Kidney (tissue), 14 donors: Measurements from ENCODE around the gene TRA2B. TPM values are rescaled to one million over a fixed set of nuclear protein-coding genes. Genes with fewer than 3 reads are reported as not detected.

ENCODE experiments used
- DNase-seq, 5 donors: peaks; one replicate each; pipeline ENCODE4 v3.0.0-alpha.2; 2013 to 2020
- FAIRE-seq: peaks from 2 replicates; lab custom pipeline; 2012; peaks lifted over from hg19 to GRCh38; lab: Jason Lieb, UNC
- H3K27ac ChIP-seq, 2 donors: one replicate each; pipeline ENCODE4 v1.7.0; 2013; ENCODE audit warnings: low read depth in 2 of 2, low read length in 2 of 2, inconsistent platforms in 1 of 2
- H3K27me3 ChIP-seq: one replicate; pipeline ENCODE4 v1.7.1; 2013; ENCODE audit warnings: low read length, inconsistent platforms; ENCODE audit not compliant: control insufficient read depth, insufficient read depth
- H3K36me3 ChIP-seq, 3 donors: one replicate each; pipeline versions ENCODE4 v1.7.0 to v1.7.1; 2013; ENCODE audit warnings: low read length in 3 of 3, control low read depth in 1 of 3, inconsistent platforms in 1 of 3; ENCODE audit not compliant: insufficient read depth in 3 of 3, control insufficient read depth in 2 of 3
- H3K4me1 ChIP-seq, 3 donors: one replicate each; pipeline versions ENCODE4 v1.7.0 to v1.7.1; 2013; ENCODE audit warnings: low read length in 3 of 3, inconsistent platforms in 1 of 3, low read depth in 1 of 3; ENCODE audit not compliant: control insufficient read depth in 2 of 3, insufficient read depth in 2 of 3
- H3K4me3 ChIP-seq, 3 donors: one replicate each; pipeline versions ENCODE4 v1.7.0 to v1.8.1; 2013; ENCODE audit warnings: low read length in 3 of 3, control low read depth in 1 of 3, inconsistent platforms in 1 of 3
- H3K9ac ChIP-seq, 3 donors: one replicate each; pipeline versions ENCODE4 v1.7.0 to v1.7.1; 2013; ENCODE audit warnings: low read length in 3 of 3, control low read depth in 1 of 3, inconsistent platforms in 1 of 3
- H3K9me3 ChIP-seq, 3 donors: one replicate each; pipeline versions ENCODE4 v1.7.0 to v1.7.1; 2013; ENCODE audit warnings: low read length in 3 of 3, control low read depth in 1 of 3, inconsistent platforms in 1 of 3; ENCODE audit not compliant: control insufficient read depth in 2 of 3, insufficient read depth in 1 of 3
- CTCF ChIP-seq: IDR thresholded peaks from 3 replicates; pipeline ENCODE4 v1.5.1; 2012; ENCODE audit warnings: mild to moderate bottlenecking, moderate library complexity, borderline replicate concordance; ENCODE audit not compliant: insufficient read depth; ENCODE audit errors: extremely low read depth
- intact Hi-C: fragments of 100-400 bp; cut with DNase I; formaldehyde crosslinking; loops from one replicate; pipeline ENCODE4 v1.11.1; 2022
- polyA plus RNA-seq: library from polyadenylated mRNA; stranded (reverse); fragments of 350-450 nt; fragmentation: Illumina TruSeq; extraction: RNeasy Lipid Tissue Mini Kit (QIAGEN cat#74804); gene quantifications from one replicate; pipeline ENCODE4 v1.2.3, GENCODE V29; 2014; ENCODE audit warnings: low read depth, low replicate concordance; ENCODE audit not compliant: insufficient read depth
- total RNA-seq: library from RNA; stranded (reverse); fragmentation: NEBNext Ultra II Directional; extraction: Animal tissue kit (Norgen Biotek cat#: 25700); gene quantifications from one replicate; pipeline ENCODE4 v1.2.1, GENCODE V29; 2021
- donor health status: control.
- donor health status: control.
- donor health status: control.
- donor health status: control.
- donor health status: control.
- donor health status: DM: yes; HTN: yes; CAD: no.
- donor health status: Normal renal cell carcinoma (clear cell type).

Gene TRA2B
- total and polyA plus RNA-seq, 2 donors from 2014 or later = 66.8 to 109 TPM

GRCh38 chr3:185929192-185930151, 8.3 kb downstream of the TRA2B start:
- Histone ChIP-seq H3K4me1 (peaks cover 11 to 69% (median 44%) of the 10 kb centered on the region in 3 donors), H3K9ac (peak overlapping the region in 1 of 3 donors; percentile 5), H3K9me3 (no peaks in the 10 kb centered on the region), H3K4me3 (peak overlapping the region in 2 of 3 donors; percentile 2 to 38), H3K27ac (peak overlapping the region in 1 of 2 donors; percentile 25), H3K36me3 (peaks cover 0 to 11% (median 8%) of the 10 kb centered on the region in 3 donors), H3K27me3 (no peaks in the 10 kb centered on the region)
- FAIRE-seq (no peak), DNase-seq (peak in 1 of 5 donors; percentile 34)
- no peak for TF ChIP-seq CTCF
- intact Hi-C loops = no loop called here

- TF ChIP-seq CTCF = no peak
- no peaks in the 10 kb centered on the region for H3K27me3 ChIP-seq
- H3K27ac ChIP-seq = peak overlapping the region in 1 of 2 donors; percentile 14
- peak overlapping the region in 1 of 3 donors; percentile 2 for H3K4me3 ChIP-seq
- intact Hi-C loops = no loop called here
- peak overlapping the region in 1 of 3 donors; percentile 22 for H3K9ac ChIP-seq
- peaks cover 11 to 66% (median 38%) of the 10 kb centered on the region in 3 donors for H3K4me1 ChIP-seq
- no peak for DNase-seq
- peaks cover 3 to 20% (median 18%) of the 10 kb centered on the region in 3 donors for H3K36me3 ChIP-seq
- no peak for FAIRE-seq
- no peaks in the 10 kb centered on the region for H3K9me3 ChIP-seq
Observed at GRCh38 chr3:185928496-185928895, 9.3 kb downstream of the TRA2B start.

GRCh38 chr3:185927501-185928200, 10.2 kb downstream of the TRA2B start:
- Histone ChIP-seq H3K4me3 (peak overlapping the region in 2 of 3 donors; percentile 1 to 2), H3K36me3 (peaks cover 8 to 29% (median 25%) of the 10 kb centered on the region in 3 donors), H3K27ac (peak overlapping the region in 1 of 2 donors; percentile 14), H3K4me1 (peaks cover 11 to 63% (median 38%) of the 10 kb centered on the region in 3 donors), H3K27me3 (no peaks in the 10 kb centered on the region), H3K9me3 (no peaks in the 10 kb centered on the region), H3K9ac (no peak overlapping the region)
- DNase-seq (no peak), FAIRE-seq (no peak)
- intact Hi-C loops = no loop called here
- TF ChIP-seq CTCF = no peak
